Smooth muscle cell (in vitro differentiated cells): ENCODE data around the gene ALDH1A3. TPM values are rescaled to one million over a fixed set of nuclear protein-coding genes. Genes with fewer than 3 reads are reported as not detected.
A peak's percentile ranks its signal among the peaks of the same experiment; 100 is the strongest.

Source experiments
- DNase-seq: peaks from one replicate; lab custom pipeline; 2025; ENCODE audit not compliant: unreplicated experiment; lab: John Stamatoyannopoulos, UW
- H2AFZ ChIP-seq: fragments of 200-600 bp; sonication (generic); 2 replicates; pipeline ENCODE4 v1.6.0; 2016; ENCODE audit warnings: antibody characterized with exemption, low read depth, mild to moderate bottlenecking
- H3F3A ChIP-seq: fragments of 200-600 bp; sonication (generic); 2 replicates; pipeline ENCODE4 v1.6.0; 2017; ENCODE audit warnings: antibody characterized with exemption, low read depth
- H3K27ac ChIP-seq: fragments of 200-600 bp; sonication (generic); 2 replicates; pipeline ENCODE4 v1.5.1; 2016; ENCODE audit warnings: low read depth, mild to moderate bottlenecking
- H3K27me3 ChIP-seq: fragments of 200-600 bp; sonication (generic); 2 replicates; pipeline ENCODE4 v1.6.1; 2016; ENCODE audit warnings: low read depth, mild to moderate bottlenecking
- H3K36me3 ChIP-seq: fragments of 200-600 bp; sonication (generic); 2 replicates; pipeline ENCODE4 v1.5.1; 2016; ENCODE audit warnings: low read depth
- H3K4me1 ChIP-seq: fragments of 200-600 bp; sonication (generic); 2 replicates; pipeline ENCODE4 v1.5.1; 2016; ENCODE audit warnings: low read depth
- H3K4me2 ChIP-seq: fragments of 200-600 bp; sonication (generic); 2 replicates; pipeline ENCODE4 v1.6.0; 2016; ENCODE audit warnings: mild to moderate bottlenecking
- H3K4me3 ChIP-seq: fragments of 200-600 bp; sonication (generic); 2 replicates; pipeline ENCODE4 v1.5.1; 2016; ENCODE audit warnings: mild to moderate bottlenecking
- H3K79me2 ChIP-seq: fragments of 200-600 bp; sonication (generic); 2 replicates; pipeline ENCODE4 v1.6.0; 2016; ENCODE audit warnings: low read depth, mild to moderate bottlenecking
- H3K9ac ChIP-seq: fragments of 200-600 bp; sonication (generic); 2 replicates; pipeline ENCODE4 v1.6.0; 2016; ENCODE audit warnings: low read depth
- H3K9me3 ChIP-seq: fragments of 200-600 bp; sonication (generic); replicated peaks from 2 replicates; pipeline ENCODE4 v1.5.1; 2016; ENCODE audit warnings: low read depth
- H4K20me1 ChIP-seq: fragments of 200-600 bp; sonication (generic); 2 replicates; pipeline ENCODE4 v1.6.0; 2016; ENCODE audit warnings: low read depth
- WGBS: methylation state at CpG from one replicate; pipeline ENCODE4 v1.1.7; 2016; ENCODE audit warnings: low lambda C conversion rate; 5-methylcytosine and 5-hydroxymethylcytosine counted together
- polyA plus RNA-seq: library from polyadenylated mRNA; unstranded; fragments of >200 nt; fragmentation: Nextera tagmentation; extraction: Ambion mirVana; gene quantifications from 2 replicates; pipeline ENCODE4 v1.2.1, GENCODE V29; 2016
- total RNA-seq: library from RNA; depleted of rRNA; stranded (reverse); fragments of >200 nt; gene quantifications from 2 replicates; pipeline ENCODE4 v1.2.3, GENCODE V29; 2014
- TF ChIP-seq, protein P1 (sequence below): fragments of 200-600 bp; sonication (generic); IDR thresholded peaks from 2 replicates; pipeline ENCODE4 v1.5.1; 2017; ENCODE audit warnings: borderline replicate concordance, mild to moderate bottlenecking, antibody characterized with exemption; ENCODE audit not compliant: insufficient read depth, poor library complexity, severe bottlenecking

Gene ALDH1A3
- total and polyA plus RNA-seq, 2 experiments from 2014 or later: 1.3 to 1.6 TPM

DNA sequence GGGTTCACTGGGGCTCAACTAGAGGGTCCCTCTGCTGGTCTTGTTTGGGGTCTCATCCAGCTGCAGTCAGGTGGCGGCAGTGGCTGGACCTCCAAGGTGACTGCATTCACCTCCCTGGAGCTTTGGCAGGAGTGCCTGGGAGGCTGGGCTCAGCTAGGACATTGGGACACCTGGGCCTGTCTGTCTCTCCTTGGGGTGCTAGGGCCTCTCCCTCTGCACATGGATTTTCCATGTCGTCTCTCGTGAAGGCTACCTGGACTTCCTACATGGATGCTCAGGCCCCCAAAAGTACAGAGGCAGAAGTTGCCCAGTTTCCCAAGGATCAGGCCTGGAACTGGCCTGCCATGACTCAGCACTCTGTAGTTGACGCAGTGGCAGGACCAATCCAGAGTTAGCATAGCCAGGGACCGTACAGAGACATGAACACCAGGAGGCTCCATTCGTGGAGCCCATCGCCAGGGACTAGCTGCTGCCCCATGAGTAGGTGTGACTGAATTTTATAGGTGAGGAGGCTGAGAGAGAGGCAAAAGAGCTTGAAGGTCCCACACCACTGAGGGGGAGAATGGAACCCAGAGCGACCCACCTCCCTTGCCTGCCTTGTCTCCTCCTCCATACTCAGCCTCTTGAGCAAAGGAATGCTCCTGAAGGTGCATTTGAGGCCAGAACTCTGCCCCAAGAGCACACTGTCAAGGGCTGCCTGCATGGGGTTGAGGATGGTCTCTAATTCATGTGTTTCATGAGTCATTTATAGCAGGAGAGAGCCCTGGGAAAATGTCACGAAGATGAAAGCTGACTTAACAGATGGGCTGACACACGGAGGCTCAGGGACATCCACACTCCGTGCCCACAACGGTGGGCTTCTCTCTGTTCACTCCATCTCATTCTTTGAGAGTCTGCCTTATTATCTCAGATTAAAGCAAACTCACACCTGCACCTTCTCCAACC is 13.0 kb upstream of the ALDH1A3 start:
- WGBS: 93% methylated on average over 12 of the region's 12 CpGs
- H2AFZ ChIP-seq: no peak overlapping the region
- TF ChIP-seq, protein P1, sequence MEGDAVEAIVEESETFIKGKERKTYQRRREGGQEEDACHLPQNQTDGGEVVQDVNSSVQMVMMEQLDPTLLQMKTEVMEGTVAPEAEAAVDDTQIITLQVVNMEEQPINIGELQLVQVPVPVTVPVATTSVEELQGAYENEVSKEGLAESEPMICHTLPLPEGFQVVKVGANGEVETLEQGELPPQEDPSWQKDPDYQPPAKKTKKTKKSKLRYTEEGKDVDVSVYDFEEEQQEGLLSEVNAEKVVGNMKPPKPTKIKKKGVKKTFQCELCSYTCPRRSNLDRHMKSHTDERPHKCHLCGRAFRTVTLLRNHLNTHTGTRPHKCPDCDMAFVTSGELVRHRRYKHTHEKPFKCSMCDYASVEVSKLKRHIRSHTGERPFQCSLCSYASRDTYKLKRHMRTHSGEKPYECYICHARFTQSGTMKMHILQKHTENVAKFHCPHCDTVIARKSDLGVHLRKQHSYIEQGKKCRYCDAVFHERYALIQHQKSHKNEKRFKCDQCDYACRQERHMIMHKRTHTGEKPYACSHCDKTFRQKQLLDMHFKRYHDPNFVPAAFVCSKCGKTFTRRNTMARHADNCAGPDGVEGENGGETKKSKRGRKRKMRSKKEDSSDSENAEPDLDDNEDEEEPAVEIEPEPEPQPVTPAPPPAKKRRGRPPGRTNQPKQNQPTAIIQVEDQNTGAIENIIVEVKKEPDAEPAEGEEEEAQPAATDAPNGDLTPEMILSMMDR: no peak
- no peaks in the 10 kb centered on the region for H3K9me3 ChIP-seq
- H3K27me3 ChIP-seq: no peaks in the 10 kb centered on the region
- H3K79me2 ChIP-seq: no peaks in the 10 kb centered on the region
- DNase-seq: no peak
- no peak overlapping the region for H3K4me3 ChIP-seq
- no peaks in the 10 kb centered on the region for H3K36me3 ChIP-seq
- no peaks in the 10 kb centered on the region for H3F3A ChIP-seq
- H3K27ac ChIP-seq: no peak overlapping the region
- no peak overlapping the region for H3K4me2 ChIP-seq
- H4K20me1 ChIP-seq: no peaks in the 10 kb centered on the region
- no peaks in the 10 kb centered on the region for H3K4me1 ChIP-seq
- no peak overlapping the region for H3K9ac ChIP-seq

DNA sequence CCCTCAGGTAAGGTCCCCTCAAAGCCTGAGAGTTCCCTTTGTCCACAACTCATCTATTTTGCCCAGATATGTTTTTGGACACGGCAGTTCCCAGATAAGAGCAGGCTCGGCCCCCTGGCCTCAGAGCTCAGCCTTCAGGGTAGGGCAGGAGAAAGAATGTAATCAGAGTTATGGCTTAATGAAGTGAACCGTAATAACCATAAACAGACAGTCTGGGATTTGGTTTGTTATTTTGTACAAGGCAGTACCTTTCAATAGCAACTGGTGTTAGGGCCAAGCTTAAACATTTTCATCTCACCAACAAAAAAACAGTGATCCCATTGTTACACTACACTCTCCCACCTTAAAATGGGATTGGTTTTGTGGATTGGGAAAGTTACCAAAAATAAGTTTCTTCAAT is 12.2 kb upstream of the ALDH1A3 start:
- H3K4me2 ChIP-seq: no peak overlapping the region
- H3K27ac ChIP-seq: no peak overlapping the region
- no peak for DNase-seq
- H3K9me3 ChIP-seq: no peaks in the 10 kb centered on the region
- no peaks in the 10 kb centered on the region for H3K27me3 ChIP-seq
- H3K79me2 ChIP-seq: no peaks in the 10 kb centered on the region
- H2AFZ ChIP-seq: no peak overlapping the region
- TF ChIP-seq, protein P1: no peak
- H3F3A ChIP-seq: no peaks in the 10 kb centered on the region
- no peak overlapping the region for H3K9ac ChIP-seq
- 83% methylated on average over 3 of the region's 3 CpGs for WGBS
- no peaks in the 10 kb centered on the region for H3K36me3 ChIP-seq
- H3K4me1 ChIP-seq: no peaks in the 10 kb centered on the region
- no peak overlapping the region for H3K4me3 ChIP-seq
- no peaks in the 10 kb centered on the region for H4K20me1 ChIP-seq

DNA sequence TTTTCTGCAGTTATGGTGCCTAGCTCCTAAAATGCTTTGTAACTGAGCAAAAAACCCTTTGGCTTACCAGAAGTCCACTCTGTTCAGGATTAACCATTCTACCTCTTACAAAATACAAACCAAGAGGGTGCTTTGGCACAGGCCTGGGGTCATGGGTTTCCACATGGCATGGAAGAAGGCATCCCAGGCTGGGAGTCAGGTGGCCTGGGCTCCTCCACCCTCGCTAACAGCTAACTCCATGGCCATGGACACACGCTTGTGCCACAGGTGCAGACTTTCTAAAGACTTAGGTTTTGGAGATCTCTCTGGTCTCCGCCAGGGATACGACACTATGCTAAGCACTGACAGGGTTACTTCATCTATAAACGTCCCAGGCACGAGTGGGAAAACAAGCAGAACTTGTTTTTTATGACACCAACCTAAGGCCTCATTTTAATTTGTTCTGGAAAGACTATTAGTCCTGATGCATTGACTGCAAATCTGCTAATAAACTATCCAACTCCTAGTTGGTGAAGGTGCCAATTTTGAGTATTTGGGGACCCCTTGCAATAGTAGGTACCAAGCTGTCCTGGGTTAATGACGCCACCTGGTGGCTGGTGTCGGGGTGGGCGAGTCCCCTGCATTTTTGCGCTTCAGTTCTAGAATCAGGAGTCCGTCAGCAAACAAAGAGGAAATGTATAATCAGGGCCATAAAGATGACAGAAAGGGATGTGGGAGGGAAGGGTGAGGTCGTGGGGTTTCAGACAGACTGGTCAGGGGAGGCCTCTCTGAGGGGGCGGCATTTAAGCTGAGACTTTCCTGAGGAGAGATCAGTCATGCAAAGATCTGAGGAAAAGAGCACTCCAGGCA is 10.3 kb upstream of the ALDH1A3 start:
- Histone ChIP-seq H3K4me3 (no peak overlapping the region), H3K79me2 (no peaks in the 10 kb centered on the region), H3K27ac (no peak overlapping the region), H3K4me1 (no peaks in the 10 kb centered on the region), H3K27me3 (peaks cover 7% of the 10 kb centered on the region), H3K9me3 (no peaks in the 10 kb centered on the region), H2AFZ (no peak overlapping the region), H3F3A (no peaks in the 10 kb centered on the region), H3K36me3 (no peaks in the 10 kb centered on the region), H4K20me1 (no peaks in the 10 kb centered on the region), H3K9ac (no peak overlapping the region), H3K4me2 (no peak overlapping the region)
- 54% methylated on average over 13 of the region's 13 CpGs for WGBS
- TF ChIP-seq, protein P1: peak; percentile 56
- DNase-seq: no peak
